ENCODE data around the gene PRR23E. TPM values are rescaled to one million over a fixed set of nuclear protein-coding genes. Genes with fewer than 3 reads are reported as not detected.

The PRR23E gene
- total and polyA plus RNA-seq, 4 donors: not detected

DNA sequence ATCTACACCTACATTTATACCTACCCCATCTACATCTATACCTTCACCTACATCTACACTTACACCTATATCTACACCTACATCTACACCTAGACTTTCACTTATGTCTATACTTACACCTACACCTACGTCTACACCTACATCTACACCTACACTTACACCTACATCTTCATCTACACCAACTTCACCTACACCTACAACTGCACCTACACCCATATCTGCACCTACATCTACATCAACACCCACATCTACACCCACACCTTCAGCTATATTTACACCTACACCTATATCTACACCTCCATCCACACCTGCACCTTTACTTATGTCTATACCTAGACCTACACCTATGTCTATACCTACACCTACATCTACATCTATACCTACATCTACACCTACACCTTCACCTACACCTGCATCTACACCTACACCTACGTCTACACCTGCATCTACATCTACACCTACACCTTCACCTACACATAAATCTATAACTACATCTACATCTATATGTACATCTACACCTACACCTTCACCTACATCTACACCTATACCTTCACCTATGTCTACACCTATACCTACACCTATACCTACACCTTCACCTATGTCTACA, 30.9 kb upstream of the PRR23E start:
- no peak for ATAC-seq (ENCODE audit: low FRiP score)
- peaks cover 2% of the 10 kb centered on the region for H3K9me3 ChIP-seq (ENCODE audit: control insufficient read depth, low read length)
- no peaks in the 10 kb centered on the region for H3K36me3 ChIP-seq (ENCODE audit: control insufficient read depth in 1 of 2, insufficient read depth in 2 of 2, low read length in 1 of 2)
- no peak for DNase-seq
- 62 to 96% methylated on average over 2 of the region's 2 CpGs for WGBS, 2 donors
- no peaks in the 10 kb centered on the region for H3K27me3 ChIP-seq (ENCODE audit: control insufficient read depth in 1 of 2, insufficient read depth in 2 of 2, low read length in 1 of 2)
- no peak overlapping the region for H3K4me3 ChIP-seq (ENCODE audit: low read length in 2 of 2)
- no peaks in the 10 kb centered on the region for H3K4me1 ChIP-seq (ENCODE audit: control insufficient read depth in 1 of 2, insufficient read depth in 2 of 2, low read length in 2 of 2)
- H3K27ac ChIP-seq (ENCODE audit: low read depth in 1 of 2, low read length in 2 of 2): no peak overlapping the region
- intact Hi-C loops (cut with DNase I): no loop called here

DNA sequence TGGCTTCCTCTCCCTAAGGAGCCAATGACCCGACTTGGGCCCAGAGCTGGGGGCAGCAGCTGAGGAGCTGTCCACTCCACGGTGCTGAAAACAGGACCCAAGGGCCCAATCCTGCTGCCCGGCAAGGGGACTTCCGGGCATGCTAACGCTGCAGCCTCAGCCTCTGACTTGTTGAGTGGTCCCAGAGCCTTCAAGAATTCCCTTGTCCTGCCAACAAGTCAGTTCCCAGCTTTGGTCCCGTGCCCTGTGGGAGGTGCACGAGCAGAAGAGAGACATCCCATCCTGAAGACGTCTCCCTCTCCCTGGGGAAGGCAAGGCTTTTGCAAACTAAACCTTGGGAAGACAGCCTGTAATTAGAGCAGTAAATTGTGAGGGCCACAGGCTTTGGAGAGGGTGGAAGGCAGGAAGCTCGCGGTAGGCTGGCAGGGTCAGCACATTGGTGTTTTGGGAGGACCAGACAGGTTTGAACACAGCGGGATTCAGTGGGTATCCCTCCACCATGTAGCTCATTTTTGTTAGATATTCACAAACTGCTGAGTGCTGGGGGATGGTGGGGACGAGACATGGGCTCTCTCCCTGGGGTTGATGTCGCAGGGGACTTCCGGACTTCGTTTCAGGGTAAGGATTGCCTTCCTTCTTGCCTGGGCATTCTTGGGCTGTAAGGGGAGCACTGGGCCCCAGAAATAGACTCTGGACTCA, 29.8 kb upstream of the PRR23E start:
- intact Hi-C loops (cut with DNase I): no loop called here
- H3K4me1 ChIP-seq (ENCODE audit: control insufficient read depth in 1 of 2, insufficient read depth in 2 of 2, low read length in 2 of 2): peaks cover 0 to 1% of the 10 kb centered on the region in 2 donors
- WGBS, 2 donors: 40 to 41% methylated on average over 15 of the region's 15 CpGs
- H3K4me3 ChIP-seq (ENCODE audit: low read length in 2 of 2): no peak overlapping the region
- ATAC-seq (ENCODE audit: low FRiP score) (no peak), DNase-seq (no peak)
- peaks cover 2% of the 10 kb centered on the region for H3K9me3 ChIP-seq (ENCODE audit: control insufficient read depth, low read length)
- no peaks in the 10 kb centered on the region for H3K36me3 ChIP-seq (ENCODE audit: control insufficient read depth in 1 of 2, insufficient read depth in 2 of 2, low read length in 1 of 2)
- H3K27ac ChIP-seq (ENCODE audit: low read depth in 1 of 2, low read length in 2 of 2): no peak overlapping the region
- no peaks in the 10 kb centered on the region for H3K27me3 ChIP-seq (ENCODE audit: control insufficient read depth in 1 of 2, insufficient read depth in 2 of 2, low read length in 1 of 2)

DNA sequence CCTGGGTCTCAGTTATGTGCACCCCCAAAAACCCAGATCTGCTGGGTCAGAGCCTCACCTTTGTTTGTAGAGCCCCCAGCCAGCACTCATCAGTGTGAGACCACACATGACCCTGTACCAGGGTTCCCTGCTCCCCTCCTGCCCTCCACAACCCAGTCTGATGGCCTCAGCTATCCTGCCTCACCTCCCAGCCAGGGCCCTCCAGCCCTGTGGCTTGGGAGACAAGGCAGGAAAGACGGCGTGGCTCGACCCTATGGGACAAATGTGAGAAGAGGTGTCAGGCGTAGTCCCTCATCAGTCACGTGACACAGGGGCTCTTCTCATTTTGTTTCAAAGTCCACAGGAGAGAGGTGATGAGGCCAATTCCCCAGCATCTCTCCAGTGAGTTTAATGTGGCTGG, 28.3 kb upstream of the PRR23E start:
- H3K4me1 ChIP-seq (ENCODE audit: control insufficient read depth in 1 of 2, insufficient read depth in 2 of 2, low read length in 2 of 2): peaks cover 0 to 3% of the 10 kb centered on the region in 2 donors
- no peaks in the 10 kb centered on the region for H3K36me3 ChIP-seq (ENCODE audit: control insufficient read depth in 1 of 2, insufficient read depth in 2 of 2, low read length in 1 of 2)
- intact Hi-C loops (cut with DNase I): no loop called here
- WGBS, 2 donors: 62 to 74% methylated on average over 5 of the region's 5 CpGs
- DNase-seq (peak in 1 of 2 donors; percentile 59), ATAC-seq (ENCODE audit: low FRiP score) (no peak)
- H3K27me3 ChIP-seq (ENCODE audit: control insufficient read depth in 1 of 2, insufficient read depth in 2 of 2, low read length in 1 of 2): no peaks in the 10 kb centered on the region
- H3K27ac ChIP-seq (ENCODE audit: low read depth in 1 of 2, low read length in 2 of 2): no peak overlapping the region
- no peaks in the 10 kb centered on the region for H3K9me3 ChIP-seq (ENCODE audit: control insufficient read depth, low read length)
- no peak overlapping the region for H3K4me3 ChIP-seq (ENCODE audit: low read length in 2 of 2)

DNA sequence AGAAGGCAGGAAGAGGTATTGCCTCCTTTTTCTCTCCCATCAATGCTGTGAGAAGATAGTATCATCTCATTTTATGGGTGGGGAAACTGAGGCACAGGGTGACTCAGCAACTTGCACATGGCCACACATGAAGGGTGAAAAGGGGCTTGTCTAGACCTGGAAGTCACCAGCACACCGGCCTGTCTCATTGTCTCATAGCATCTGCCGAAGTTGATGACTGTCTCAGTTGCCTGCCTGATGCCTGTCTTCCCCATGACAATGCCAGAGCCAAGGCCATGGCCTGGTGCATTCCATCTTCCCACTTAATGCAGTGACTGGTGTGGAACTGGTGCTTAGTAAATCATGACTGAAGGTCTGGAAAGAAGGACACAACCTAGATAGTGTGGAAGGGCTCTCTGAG, 27.9 kb upstream of the PRR23E start:
- ATAC-seq (ENCODE audit: low FRiP score) (no peak), DNase-seq (no peak)
- H3K4me1 ChIP-seq (ENCODE audit: control insufficient read depth in 1 of 2, insufficient read depth in 2 of 2, low read length in 2 of 2): peaks cover 0 to 3% of the 10 kb centered on the region in 2 donors
- intact Hi-C loops (cut with DNase I): no loop called here
- H3K36me3 ChIP-seq (ENCODE audit: control insufficient read depth in 1 of 2, insufficient read depth in 2 of 2, low read length in 1 of 2): no peaks in the 10 kb centered on the region
- H3K27ac ChIP-seq (ENCODE audit: low read depth in 1 of 2, low read length in 2 of 2): no peak overlapping the region
- no peak overlapping the region for H3K4me3 ChIP-seq (ENCODE audit: low read length in 2 of 2)
- WGBS, 2 donors: 86 to 89% methylated on average over 2 of the region's 2 CpGs
- no peaks in the 10 kb centered on the region for H3K9me3 ChIP-seq (ENCODE audit: control insufficient read depth, low read length)
- no peaks in the 10 kb centered on the region for H3K27me3 ChIP-seq (ENCODE audit: control insufficient read depth in 1 of 2, insufficient read depth in 2 of 2, low read length in 1 of 2)

DNA sequence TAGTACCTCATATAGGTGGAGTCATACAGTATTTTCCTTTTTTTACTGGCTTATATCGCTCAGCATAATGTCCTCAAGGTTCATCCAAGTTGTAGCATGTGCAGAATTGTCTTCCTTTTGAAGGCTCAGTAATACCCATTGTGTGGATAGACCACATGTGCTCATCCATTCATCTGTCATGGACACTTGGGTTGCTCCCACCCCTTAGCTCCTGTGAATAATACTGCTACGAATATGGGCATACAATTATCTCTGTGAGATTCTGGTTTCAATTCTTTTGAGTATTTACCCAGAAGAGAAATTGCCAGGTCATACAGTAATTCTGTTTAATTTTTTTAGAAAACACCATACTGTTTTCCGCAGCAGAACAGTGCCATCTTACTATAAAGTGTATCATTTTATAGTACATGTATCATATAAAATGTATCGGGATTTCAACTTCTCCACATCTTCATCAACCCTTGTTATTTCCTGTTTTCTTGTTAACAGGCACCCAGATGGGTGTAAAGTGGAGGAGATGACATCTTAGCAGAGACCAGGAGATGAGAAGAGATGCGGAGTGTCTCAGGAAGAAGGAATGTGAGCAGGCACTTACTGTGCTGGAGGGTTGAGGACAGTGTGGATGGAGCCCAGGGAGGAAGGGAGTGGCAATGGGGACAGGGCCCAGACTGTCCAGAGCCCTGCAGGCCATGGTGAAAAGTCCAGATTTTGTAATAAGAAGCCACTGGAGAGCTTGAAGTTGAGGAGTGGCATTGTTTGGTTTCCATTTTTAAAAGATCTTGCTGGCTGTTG, 27.0 kb upstream of the PRR23E start:
- intact Hi-C loops (cut with DNase I): no loop called here
- Histone ChIP-seq H3K9me3 (ENCODE audit: control insufficient read depth, low read length) (no peaks in the 10 kb centered on the region), H3K4me1 (ENCODE audit: control insufficient read depth in 1 of 2, insufficient read depth in 2 of 2, low read length in 2 of 2) (peaks cover 0 to 3% of the 10 kb centered on the region in 2 donors), H3K27me3 (ENCODE audit: control insufficient read depth in 1 of 2, insufficient read depth in 2 of 2, low read length in 1 of 2) (no peaks in the 10 kb centered on the region), H3K4me3 (ENCODE audit: low read length in 2 of 2) (no peak overlapping the region), H3K36me3 (ENCODE audit: control insufficient read depth in 1 of 2, insufficient read depth in 2 of 2, low read length in 1 of 2) (no peaks in the 10 kb centered on the region), H3K27ac (ENCODE audit: low read depth in 1 of 2, low read length in 2 of 2) (no peak overlapping the region)
- ATAC-seq (ENCODE audit: low FRiP score) (no peak), DNase-seq (no peak)
- 63 to 66% methylated on average over 5 of the region's 5 CpGs for WGBS, 2 donors

DNA sequence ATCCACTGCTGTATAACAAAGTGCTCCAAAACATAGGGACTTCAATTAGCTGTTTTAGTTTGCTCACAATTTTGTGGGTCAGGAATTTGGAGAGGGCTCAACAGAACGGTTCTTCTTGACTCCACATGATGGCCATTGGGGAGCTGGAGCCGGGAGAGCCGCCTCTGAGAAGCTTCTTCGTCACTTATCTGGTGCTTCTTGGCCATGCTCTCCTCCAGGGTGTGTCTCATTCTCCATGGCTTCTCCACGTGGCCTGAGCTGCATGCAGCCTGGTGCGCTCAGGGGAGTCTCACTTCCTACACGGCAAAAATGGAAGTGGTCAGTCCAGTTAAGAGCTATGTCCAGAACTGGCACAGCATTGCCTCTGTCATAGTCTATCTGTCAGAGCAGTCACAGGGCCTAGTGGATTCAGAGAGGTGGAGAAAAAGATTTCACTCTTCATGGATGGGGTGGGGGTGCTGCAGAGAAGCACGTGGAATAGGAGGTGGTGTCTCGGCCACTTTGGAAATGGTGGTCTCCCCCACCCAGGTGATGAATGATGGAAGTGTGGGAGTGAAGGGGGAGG, 26.3 kb upstream of the PRR23E start:
- no peaks in the 10 kb centered on the region for H3K36me3 ChIP-seq (ENCODE audit: control insufficient read depth in 1 of 2, insufficient read depth in 2 of 2, low read length in 1 of 2)
- H3K4me1 ChIP-seq (ENCODE audit: control insufficient read depth in 1 of 2, insufficient read depth in 2 of 2, low read length in 2 of 2): peaks cover 0 to 3% of the 10 kb centered on the region in 2 donors
- DNase-seq: no peak
- H3K27me3 ChIP-seq (ENCODE audit: control insufficient read depth in 1 of 2, insufficient read depth in 2 of 2, low read length in 1 of 2): no peaks in the 10 kb centered on the region
- no peaks in the 10 kb centered on the region for H3K9me3 ChIP-seq (ENCODE audit: control insufficient read depth, low read length)
- no peak overlapping the region for H3K27ac ChIP-seq (ENCODE audit: low read depth in 1 of 2, low read length in 2 of 2)
- ATAC-seq (ENCODE audit: low FRiP score): no peak
- 76 to 84% methylated on average over 9 of the region's 9 CpGs for WGBS, 2 donors
- intact Hi-C loops (cut with DNase I): no loop called here
- H3K4me3 ChIP-seq (ENCODE audit: low read length in 2 of 2): no peak overlapping the region

DNA sequence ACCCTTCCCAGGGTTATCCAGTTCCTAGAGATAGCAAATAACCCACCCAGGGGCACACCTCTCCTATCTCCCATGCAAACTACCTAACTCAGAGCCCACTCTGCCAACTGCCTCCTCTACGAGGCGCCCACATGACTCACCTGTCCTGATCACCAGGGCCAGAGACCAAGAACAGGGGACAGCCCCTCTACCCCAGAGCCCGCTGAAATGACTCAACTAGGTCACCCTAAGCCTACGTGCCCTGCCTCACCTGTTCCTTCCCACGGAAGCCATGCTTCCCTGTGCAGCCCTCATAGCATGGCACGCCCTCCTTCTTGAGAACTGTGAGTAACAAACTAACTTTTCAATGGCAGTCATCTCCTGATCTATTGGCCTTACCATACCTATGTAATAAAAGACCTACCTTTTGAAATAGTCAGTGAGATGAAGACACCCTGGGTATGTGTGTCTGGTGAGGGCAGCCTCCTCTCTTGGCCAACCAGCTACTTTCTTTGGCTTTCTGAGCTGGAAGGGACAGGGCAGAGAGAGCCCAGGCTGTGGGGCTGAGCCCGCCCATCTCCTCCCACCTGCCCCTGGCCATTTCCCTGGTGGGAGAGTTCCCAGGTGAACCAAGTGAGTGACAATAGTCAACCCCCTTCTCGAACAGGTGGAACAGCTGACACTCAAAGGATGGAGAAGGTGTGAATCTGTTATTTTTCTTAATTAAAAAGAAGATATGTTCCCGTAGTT, 25.5 kb upstream of the PRR23E start:
- no peak overlapping the region for H3K4me3 ChIP-seq (ENCODE audit: low read length in 2 of 2)
- intact Hi-C loops (cut with DNase I): no loop called here
- H3K4me1 ChIP-seq (ENCODE audit: control insufficient read depth in 1 of 2, insufficient read depth in 2 of 2, low read length in 2 of 2): peaks cover 0 to 3% of the 10 kb centered on the region in 2 donors
- DNase-seq (no peak), ATAC-seq (ENCODE audit: low FRiP score) (no peak)
- H3K36me3 ChIP-seq (ENCODE audit: control insufficient read depth in 1 of 2, insufficient read depth in 2 of 2, low read length in 1 of 2): no peaks in the 10 kb centered on the region
- no peaks in the 10 kb centered on the region for H3K27me3 ChIP-seq (ENCODE audit: control insufficient read depth in 1 of 2, insufficient read depth in 2 of 2, low read length in 1 of 2)
- H3K9me3 ChIP-seq (ENCODE audit: control insufficient read depth, low read length): no peaks in the 10 kb centered on the region
- no peak overlapping the region for H3K27ac ChIP-seq (ENCODE audit: low read depth in 1 of 2, low read length in 2 of 2)
- 80 to 81% methylated on average over 9 of the region's 9 CpGs for WGBS, 2 donors

DNA sequence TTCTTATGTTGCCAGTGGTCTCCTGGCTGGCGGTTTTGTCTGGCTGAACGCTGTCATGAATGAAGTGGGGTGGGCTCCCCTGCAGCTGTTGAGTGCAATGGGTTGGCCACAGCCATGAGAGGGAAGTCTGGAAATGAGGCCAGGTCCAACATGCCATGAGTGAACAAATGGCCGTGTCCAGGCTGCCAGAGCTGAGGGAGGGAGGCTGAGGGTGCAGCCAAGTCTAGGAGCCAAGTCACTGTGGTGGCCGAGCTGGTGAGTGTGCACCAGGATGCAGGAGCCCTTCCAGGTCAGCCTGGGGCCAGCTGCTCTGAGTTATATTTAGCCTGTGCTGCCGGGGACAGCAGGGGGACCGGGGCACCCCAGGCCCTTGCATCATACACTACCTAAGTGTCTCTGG, 24.7 kb upstream of the PRR23E start:
- WGBS, 2 donors: 26 to 33% methylated on average over 6 of the region's 6 CpGs
- H3K36me3 ChIP-seq (ENCODE audit: control insufficient read depth in 1 of 2, insufficient read depth in 2 of 2, low read length in 1 of 2): no peaks in the 10 kb centered on the region
- H3K27ac ChIP-seq (ENCODE audit: low read depth in 1 of 2, low read length in 2 of 2): no peak overlapping the region
- no peaks in the 10 kb centered on the region for H3K9me3 ChIP-seq (ENCODE audit: control insufficient read depth, low read length)
- intact Hi-C loops (cut with DNase I): no loop called here
- ATAC-seq (ENCODE audit: low FRiP score): no peak
- DNase-seq: peak in 1 of 2 donors; percentile 77
- H3K4me1 ChIP-seq (ENCODE audit: control insufficient read depth in 1 of 2, insufficient read depth in 2 of 2, low read length in 2 of 2): peaks cover 0 to 3% of the 10 kb centered on the region in 2 donors
- no peak overlapping the region for H3K4me3 ChIP-seq (ENCODE audit: low read length in 2 of 2)
- H3K27me3 ChIP-seq (ENCODE audit: control insufficient read depth in 1 of 2, insufficient read depth in 2 of 2, low read length in 1 of 2): no peaks in the 10 kb centered on the region

Measured in aorta (tissue), 5 donors.